Activated CD4-positive, alpha-beta T cell treated with anti-CD3 and anti-CD28 coated beads, Interleukin-2, amount 10 ng/mL, durations not matched to agents 24 days and 14 days (primary cell): ENCODE results near the gene UCHL1. TPM values are rescaled to one million over a fixed set of nuclear protein-coding genes. Genes with fewer than 3 reads are reported as not detected.

Source experiments
- total RNA-seq: library from RNA; stranded (reverse); gene quantifications from 2 replicates; pipeline ENCODE4 v1.2.3, GENCODE V29; 2022

The UCHL1 gene
- total RNA-seq, 1 donor from 2014 or later: 0.35 TPM

Other genes starting within 250 kb of the UCHL1 start
- 1.6 and 1.7 TPM in 2 replicates for gene APBB2, start 42.4 kb upstream of the UCHL1 start, total RNA-seq